Gastroesophageal sphincter (tissue), 3 donors: Measurements from ENCODE around the gene GPD1.

Experiments
- POLR2AphosphoS5 ChIP-seq: sonication (generic); formaldehyde crosslinking; IDR thresholded peaks from one replicate; pipeline ENCODE4 v1.6.1; 2017; ENCODE audit warnings: antibody characterized with exemption
- TF ChIP-seq, protein P1 (sequence below), 4 experiments: fragments of 200-600 bp in 2 of 4; fragments of 450-650 bp in 2 of 4; sonication (generic) in 1 of 4; IDR thresholded peaks; one replicate each; pipeline ENCODE4 v1.5.1; 2017 to 2019; ENCODE audit warnings: antibody characterized with exemption in 4 of 4, mild to moderate bottlenecking in 2 of 4, moderate library complexity in 2 of 4

GRCh38 chr12:50082644-50083043 is 21.2 kb upstream of the GPD1 start:
- TF ChIP-seq, protein P1, sequence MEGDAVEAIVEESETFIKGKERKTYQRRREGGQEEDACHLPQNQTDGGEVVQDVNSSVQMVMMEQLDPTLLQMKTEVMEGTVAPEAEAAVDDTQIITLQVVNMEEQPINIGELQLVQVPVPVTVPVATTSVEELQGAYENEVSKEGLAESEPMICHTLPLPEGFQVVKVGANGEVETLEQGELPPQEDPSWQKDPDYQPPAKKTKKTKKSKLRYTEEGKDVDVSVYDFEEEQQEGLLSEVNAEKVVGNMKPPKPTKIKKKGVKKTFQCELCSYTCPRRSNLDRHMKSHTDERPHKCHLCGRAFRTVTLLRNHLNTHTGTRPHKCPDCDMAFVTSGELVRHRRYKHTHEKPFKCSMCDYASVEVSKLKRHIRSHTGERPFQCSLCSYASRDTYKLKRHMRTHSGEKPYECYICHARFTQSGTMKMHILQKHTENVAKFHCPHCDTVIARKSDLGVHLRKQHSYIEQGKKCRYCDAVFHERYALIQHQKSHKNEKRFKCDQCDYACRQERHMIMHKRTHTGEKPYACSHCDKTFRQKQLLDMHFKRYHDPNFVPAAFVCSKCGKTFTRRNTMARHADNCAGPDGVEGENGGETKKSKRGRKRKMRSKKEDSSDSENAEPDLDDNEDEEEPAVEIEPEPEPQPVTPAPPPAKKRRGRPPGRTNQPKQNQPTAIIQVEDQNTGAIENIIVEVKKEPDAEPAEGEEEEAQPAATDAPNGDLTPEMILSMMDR (IDR thresholded peaks at IDR 0.05) = no peak
- TF ChIP-seq POLR2AphosphoS5 = no peak
